ENCODE results near the gene DLGAP3.

DNA sequence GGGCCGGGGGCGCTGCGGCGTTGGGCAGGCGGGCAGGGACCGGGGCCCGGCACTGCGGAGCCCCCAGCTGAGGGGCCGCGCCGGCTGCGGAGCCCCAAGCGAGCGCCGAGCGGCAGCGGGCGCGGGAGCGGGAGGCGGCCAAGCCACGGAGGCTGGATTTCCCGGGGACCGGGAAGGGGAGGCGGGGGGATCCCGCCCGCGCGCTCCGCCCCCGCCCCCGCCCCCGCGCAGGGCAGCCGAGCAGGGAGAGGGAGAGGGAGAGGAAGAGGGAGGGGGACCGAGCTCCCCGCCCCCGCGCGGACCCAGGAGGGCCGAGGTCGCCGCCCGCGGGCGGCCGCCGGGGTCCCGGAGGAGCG is at the start of gene DLGAP3:
- TF ChIP-seq CTCF (IDR thresholded peaks at IDR 0.05; ENCODE audit: poor library complexity, severe bottlenecking): no peak
- TF ChIP-seq POLR2AphosphoS5 (IDR thresholded peaks at IDR 0.05): no peak
- TF ChIP-seq EP300 (conservative IDR thresholded peaks at IDR 0.05; ENCODE audit: poor library complexity, severe bottlenecking): no peak
- TF ChIP-seq RAD21 (conservative IDR thresholded peaks at IDR 0.05): no peak
